Right lobe of liver (tissue), 4 donors: ENCODE data around the gene CEP70.

Source experiments
- CTCF ChIP-seq, 4 donors: fragments of 200-600 bp in 3 of 4; fragments of 450-650 bp in 1 of 4; IDR thresholded peaks; one replicate each; pipeline versions ENCODE4 v1.5.1 to v1.8.0; 2016 to 2022; ENCODE audit warnings: antibody characterized with exemption in 4 of 4, mild to moderate bottlenecking in 2 of 4
- POLR2A ChIP-seq: fragments of 450-650 bp; IDR thresholded peaks from one replicate; pipeline ENCODE4 v1.6.1; 2017; ENCODE audit warnings: antibody characterized with exemption, mild to moderate bottlenecking
- donor health status: DM: no; HTN: no; CAD: no.
- donor health status: DM: no; HTN: no; CAD: no.
- donor health status: DM: no; HTN: yes; CAD: no.

- TF ChIP-seq CTCF (IDR thresholded peaks at IDR 0.05) (no peak), POLR2A (no peak)
These were observed 116.3 kb downstream of the CEP70 start for GRCh38 chr3:138477801-138478200.
